ENCODE results near the gene CDCA3.

CDCA3 gene

DNA sequence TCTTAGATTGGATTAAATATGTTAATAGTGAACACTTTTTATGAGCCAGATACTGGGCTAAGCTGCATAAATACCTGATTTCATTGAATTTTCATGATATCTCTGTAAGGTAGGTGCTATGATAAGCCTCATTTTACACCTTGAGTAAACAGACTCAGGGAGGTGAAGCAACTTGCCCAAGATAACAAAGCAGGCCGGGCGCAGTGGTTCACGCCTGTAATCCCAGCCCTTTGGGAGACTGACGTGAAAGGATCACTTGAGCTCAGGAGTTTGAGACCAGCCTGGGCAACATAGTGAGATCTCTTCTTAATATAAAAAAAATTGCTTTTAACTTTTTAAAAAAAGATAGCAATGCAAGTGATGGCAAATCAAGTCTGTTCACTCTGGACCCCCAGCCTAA is 9.0 kb downstream of the CDCA3 start:
- DNase-seq (ENCODE audit: low spot score), result no peak
- TF ChIP-seq, protein P1, sequence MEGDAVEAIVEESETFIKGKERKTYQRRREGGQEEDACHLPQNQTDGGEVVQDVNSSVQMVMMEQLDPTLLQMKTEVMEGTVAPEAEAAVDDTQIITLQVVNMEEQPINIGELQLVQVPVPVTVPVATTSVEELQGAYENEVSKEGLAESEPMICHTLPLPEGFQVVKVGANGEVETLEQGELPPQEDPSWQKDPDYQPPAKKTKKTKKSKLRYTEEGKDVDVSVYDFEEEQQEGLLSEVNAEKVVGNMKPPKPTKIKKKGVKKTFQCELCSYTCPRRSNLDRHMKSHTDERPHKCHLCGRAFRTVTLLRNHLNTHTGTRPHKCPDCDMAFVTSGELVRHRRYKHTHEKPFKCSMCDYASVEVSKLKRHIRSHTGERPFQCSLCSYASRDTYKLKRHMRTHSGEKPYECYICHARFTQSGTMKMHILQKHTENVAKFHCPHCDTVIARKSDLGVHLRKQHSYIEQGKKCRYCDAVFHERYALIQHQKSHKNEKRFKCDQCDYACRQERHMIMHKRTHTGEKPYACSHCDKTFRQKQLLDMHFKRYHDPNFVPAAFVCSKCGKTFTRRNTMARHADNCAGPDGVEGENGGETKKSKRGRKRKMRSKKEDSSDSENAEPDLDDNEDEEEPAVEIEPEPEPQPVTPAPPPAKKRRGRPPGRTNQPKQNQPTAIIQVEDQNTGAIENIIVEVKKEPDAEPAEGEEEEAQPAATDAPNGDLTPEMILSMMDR (IDR thresholded peaks at IDR 0.05; ENCODE audit: extremely low read depth, insufficient read depth, missing control alignments), result no peak

DNA sequence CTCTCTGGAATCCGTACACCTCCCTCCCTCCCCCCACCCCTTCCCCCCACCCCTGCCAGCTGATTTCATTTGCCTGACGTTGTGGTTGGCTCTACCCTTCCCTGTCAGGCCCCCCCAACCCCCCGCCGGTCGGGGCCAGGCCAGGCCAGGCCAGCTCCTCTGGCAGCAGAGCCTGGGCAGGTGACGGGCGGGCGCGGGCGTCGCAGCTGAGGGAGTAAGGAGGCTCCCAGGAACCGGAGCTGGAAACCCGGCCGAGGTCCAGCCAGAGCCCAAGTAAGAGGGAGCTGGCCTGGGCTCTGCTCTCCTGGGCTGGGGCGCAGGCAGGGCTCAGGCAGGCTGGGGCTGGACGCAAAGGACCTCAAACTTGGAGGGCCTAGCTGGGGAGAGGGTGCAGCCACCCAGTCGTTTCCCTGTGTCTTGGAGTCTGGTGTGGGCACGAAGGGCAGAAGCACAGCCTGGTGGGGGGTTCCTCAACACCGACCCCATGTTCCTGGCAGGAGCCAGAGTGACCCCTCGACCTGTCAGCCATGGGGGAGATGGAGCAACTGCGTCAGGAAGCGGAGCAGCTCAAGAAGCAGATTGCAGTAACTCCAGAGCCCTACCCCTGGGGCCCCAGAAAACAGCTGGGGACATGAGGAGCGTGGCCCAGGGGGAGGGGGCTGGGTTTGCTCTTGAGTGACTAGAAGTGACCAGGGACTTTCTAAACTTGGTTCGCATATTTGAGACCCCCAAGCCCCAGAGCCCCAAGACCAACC is 10.1 kb downstream of the CDCA3 start, which contains the start of gene GNB3:
Gene GNB3 (plus strand): TSS at position 165 of the 755 bp plus-strand sequence. CDS start 363 bp downstream, at position 528.
- DNase-seq (ENCODE audit: low spot score), result no peak
- in situ Hi-C loops (cut with MboI; ENCODE audit: low pct_unique_long_range_greater_than_20kb, low sequenced_read_pairs, unreplicated experiment), result no loop called here
- TF ChIP-seq, protein P1 (IDR thresholded peaks at IDR 0.05; ENCODE audit: extremely low read depth, insufficient read depth, missing control alignments), result no peak

More for the DNA sequence above, 9.0 kb downstream of the CDCA3 start:
- in situ Hi-C loops (cut with MboI; ENCODE audit: low pct_unique_long_range_greater_than_20kb, low sequenced_read_pairs, unreplicated experiment), result no loop called here

DNA sequence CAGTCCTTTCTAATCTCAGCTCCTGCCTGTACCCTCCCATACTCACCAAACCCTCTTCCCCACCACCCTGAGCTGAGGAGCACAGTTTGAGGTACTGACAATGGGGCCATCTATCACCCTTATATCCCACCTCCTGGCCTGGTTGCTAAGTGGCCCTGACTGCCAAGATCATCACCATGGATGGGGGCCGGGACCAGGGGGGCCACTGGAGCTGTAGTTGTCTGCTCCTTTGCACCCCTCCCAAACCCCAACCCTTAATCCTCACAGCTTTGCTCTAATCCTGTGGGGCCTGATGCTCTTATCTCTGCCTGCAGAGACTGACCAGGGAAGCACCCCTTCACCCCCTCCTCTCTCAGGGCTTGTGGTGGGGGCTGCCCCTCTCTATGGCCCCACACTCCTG is 10.8 kb downstream of the CDCA3 start:
- TF ChIP-seq, protein P1 (IDR thresholded peaks at IDR 0.05; ENCODE audit: extremely low read depth, insufficient read depth, missing control alignments), result no peak
- DNase-seq (ENCODE audit: low spot score), result no peak
- in situ Hi-C loops (cut with MboI; ENCODE audit: low pct_unique_long_range_greater_than_20kb, low sequenced_read_pairs, unreplicated experiment), result no loop called here

DNA sequence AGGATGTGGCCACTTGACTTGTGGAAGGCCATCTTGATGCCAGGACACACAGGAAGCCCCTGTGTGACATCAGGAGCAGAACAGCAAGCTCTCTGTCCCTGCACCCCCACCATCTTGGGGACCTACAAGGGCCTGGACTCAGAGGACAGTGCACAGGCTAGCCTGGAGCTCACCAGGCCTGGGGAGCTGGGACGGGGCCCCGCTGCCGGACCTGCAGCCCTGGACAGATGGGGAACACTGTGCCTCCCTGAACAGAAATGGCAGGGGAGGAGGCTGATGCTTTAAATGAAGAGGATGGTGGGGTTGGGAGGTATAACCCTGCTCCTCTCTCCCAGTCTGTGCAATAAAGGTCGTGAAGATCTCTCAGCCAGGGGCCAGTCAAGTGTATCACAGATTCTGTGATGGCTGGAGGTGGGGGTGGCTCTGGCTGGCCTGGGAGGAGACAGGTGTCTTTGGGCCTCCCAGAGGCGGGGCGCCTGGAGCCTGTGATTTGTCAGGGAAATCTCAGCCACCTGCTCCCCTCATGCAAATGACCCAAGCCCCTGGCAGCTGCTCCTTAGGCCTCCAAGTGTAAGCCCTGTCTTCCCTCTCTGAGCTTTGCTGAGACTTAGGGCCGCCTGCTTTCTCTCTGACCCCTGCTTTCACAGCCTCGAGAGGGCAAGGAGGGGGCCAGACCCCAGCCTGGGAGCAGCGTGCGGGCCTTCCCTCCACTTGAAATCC is 11.4 kb downstream of the CDCA3 start:
- peak; percentile 76 for DNase-seq (ENCODE audit: low spot score)
- TF ChIP-seq, protein P1 (IDR thresholded peaks at IDR 0.05; ENCODE audit: extremely low read depth, insufficient read depth, missing control alignments), result no peak
- in situ Hi-C loops (cut with MboI; ENCODE audit: low pct_unique_long_range_greater_than_20kb, low sequenced_read_pairs, unreplicated experiment), result no loop called here

DNA sequence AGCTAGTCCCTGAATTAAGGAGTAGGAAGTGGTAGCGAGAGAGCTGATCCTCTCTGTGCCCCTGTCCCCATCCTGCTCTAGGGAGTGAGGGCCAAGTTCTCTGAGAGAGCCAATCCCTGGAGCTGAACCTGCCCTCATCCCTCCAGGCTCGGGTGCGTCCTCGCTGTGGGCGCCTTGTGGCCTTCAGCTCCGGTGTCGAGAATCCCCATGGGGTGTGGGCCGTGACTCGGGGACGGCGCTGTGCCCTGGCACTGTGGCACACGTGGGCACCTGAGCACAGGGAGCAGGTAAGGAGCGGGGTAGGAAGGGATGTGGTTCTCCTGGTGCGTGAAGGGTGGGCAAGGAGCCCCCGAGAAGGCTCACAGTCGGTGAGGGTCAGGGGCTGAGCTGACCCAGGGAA is 12.2 kb downstream of the CDCA3 start:
- TF ChIP-seq, protein P1 (IDR thresholded peaks at IDR 0.05; ENCODE audit: extremely low read depth, insufficient read depth, missing control alignments), result no peak
- DNase-seq (ENCODE audit: low spot score), result no peak
- in situ Hi-C loops (cut with MboI; ENCODE audit: low pct_unique_long_range_greater_than_20kb, low sequenced_read_pairs, unreplicated experiment), result no loop called here

DNA sequence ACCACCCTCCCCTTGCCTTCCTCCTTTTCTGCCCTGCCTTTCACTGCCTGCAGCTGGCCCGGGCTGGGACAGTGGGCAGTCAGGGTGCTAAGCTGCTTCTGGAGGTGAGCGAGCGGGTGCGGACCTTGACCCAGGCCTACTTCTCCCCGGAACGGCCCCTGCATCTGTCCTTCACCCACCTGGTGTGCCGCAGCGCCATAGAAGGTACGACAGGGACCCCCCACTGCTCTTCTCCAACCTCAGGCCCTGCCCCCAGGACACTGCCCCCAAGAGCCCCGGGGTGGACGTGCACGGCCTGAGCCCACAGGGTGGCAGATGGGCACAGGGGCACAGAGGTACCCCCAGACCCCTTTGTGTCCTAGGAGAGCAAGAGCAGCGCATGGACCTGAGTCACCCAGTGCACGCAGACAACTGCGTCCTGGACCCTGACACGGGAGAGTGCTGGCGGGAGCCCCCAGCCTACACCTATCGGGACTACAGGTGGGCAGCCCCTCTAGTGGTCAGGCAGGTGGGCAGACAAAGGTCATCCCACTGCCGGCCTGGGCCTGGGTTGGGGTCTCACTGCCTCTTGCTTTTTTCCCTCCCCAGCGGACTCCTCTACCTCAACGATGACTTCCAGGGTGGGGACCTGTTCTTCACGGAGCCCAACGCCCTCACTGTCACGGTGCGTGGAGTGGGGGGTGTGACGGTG is 13.6 kb downstream of the CDCA3 start:
- in situ Hi-C loops (cut with MboI; ENCODE audit: low pct_unique_long_range_greater_than_20kb, low sequenced_read_pairs, unreplicated experiment), result no loop called here
- no peak for DNase-seq (ENCODE audit: low spot score)
- TF ChIP-seq, protein P1 (IDR thresholded peaks at IDR 0.05; ENCODE audit: extremely low read depth, insufficient read depth, missing control alignments), result no peak

Measured in GM13977 (cell line).